Neuronal stem cell (in vitro differentiated cells): ENCODE measurements around the gene TRIM63.
A peak's percentile ranks its signal among the peaks of the same experiment; 100 is the strongest.
"Not testable (repeated sequence)": the region's sequence is repeated elsewhere in the genome, so short reads cannot be mapped to it uniquely, and the experiment has no call there.

Source experiments
- DNase-seq: peaks from one replicate; pipeline ENCODE4 v3.0.0-alpha.2; 2013; ENCODE audit warnings: low spot score
- H2AFZ ChIP-seq: one replicate; pipeline ENCODE4 v1.6.1; 2013; ENCODE audit warnings: mild to moderate bottlenecking, low read length, inconsistent platforms
- H2AK5ac ChIP-seq: 2 replicates; pipeline ENCODE4 v1.6.1; 2013; ENCODE audit warnings: low read depth, mild to moderate bottlenecking, inconsistent platforms, low read length, moderate library complexity, mixed read lengths
- H2BK120ac ChIP-seq: 2 replicates; pipeline ENCODE4 v1.6.1; 2013; ENCODE audit warnings: low read depth, mild to moderate bottlenecking, inconsistent platforms, low read length, moderate library complexity, mixed read lengths
- H2BK12ac ChIP-seq: one replicate; pipeline ENCODE4 v1.6.1; 2013; ENCODE audit warnings: low read length, inconsistent platforms
- H2BK15ac ChIP-seq: 2 replicates; pipeline ENCODE4 v1.6.1; 2013; ENCODE audit warnings: mild to moderate bottlenecking, low read length, inconsistent platforms, mixed read lengths
- H2BK5ac ChIP-seq: one replicate; pipeline ENCODE4 v1.6.1; 2013; ENCODE audit warnings: inconsistent platforms, mild to moderate bottlenecking, low read length, moderate library complexity
- H3K14ac ChIP-seq: one replicate; pipeline ENCODE4 v1.6.1; 2013; ENCODE audit warnings: low read length, inconsistent platforms
- H3K18ac ChIP-seq: 2 replicates; pipeline ENCODE4 v1.6.1; 2013; ENCODE audit warnings: low read length, inconsistent platforms
- H3K23ac ChIP-seq: 2 replicates; pipeline ENCODE4 v1.6.1; 2013; ENCODE audit warnings: low read depth, mild to moderate bottlenecking, mixed read lengths, low read length, inconsistent platforms; ENCODE audit not compliant: poor library complexity
- H3K27ac ChIP-seq: replicated peaks from 3 replicates; pipeline ENCODE4 v1.5.1; 2013; ENCODE audit warnings: low read length, inconsistent platforms
- H3K27me3 ChIP-seq, 3 experiments: 2 replicates each; pipeline ENCODE4 v1.6.1; 2013; ENCODE audit warnings: low read length in 3 of 3, mild to moderate bottlenecking in 2 of 3, inconsistent platforms in 1 of 3, low read depth in 1 of 3, mixed read lengths in 1 of 3, moderate library complexity in 1 of 3; ENCODE audit not compliant: control insufficient read depth in 3 of 3, insufficient read depth in 3 of 3
- H3K36me3 ChIP-seq, 2 donors: replicated peaks in 1 of 2; 2 replicates each; pipeline ENCODE4 v1.6.1; 2013; ENCODE audit warnings: low read length in 2 of 2; ENCODE audit not compliant: control insufficient read depth in 2 of 2, insufficient read depth in 2 of 2
- H3K4ac ChIP-seq: 2 replicates; pipeline ENCODE4 v1.6.1; 2013; ENCODE audit warnings: inconsistent platforms, mild to moderate bottlenecking, low read length, moderate library complexity
- H3K4me1 ChIP-seq, 2 donors: 1 replicate in 1 of 2; 2 replicates in 1 of 2; pipeline ENCODE4 v1.6.1; 2013; ENCODE audit warnings: low read length in 2 of 2, low read depth in 1 of 2; ENCODE audit not compliant: control insufficient read depth in 2 of 2, insufficient read depth in 1 of 2
- H3K4me2 ChIP-seq: one replicate; pipeline ENCODE4 v1.6.1; 2013; ENCODE audit warnings: mild to moderate bottlenecking, low read length, inconsistent platforms; ENCODE audit not compliant: insufficient read depth, poor library complexity, severe bottlenecking
- H3K4me3 ChIP-seq, 2 donors: 2 replicates each; pipeline ENCODE4 v1.5.1; 2013; ENCODE audit warnings: low read length in 2 of 2, mild to moderate bottlenecking in 2 of 2, inconsistent platforms in 1 of 2, moderate library complexity in 1 of 2
- H3K79me1 ChIP-seq: one replicate; pipeline ENCODE4 v1.6.1; 2013; ENCODE audit warnings: low read depth, mild to moderate bottlenecking, inconsistent platforms, low read length, moderate library complexity
- H3K9ac ChIP-seq: one replicate; pipeline ENCODE4 v1.6.1; 2013; ENCODE audit warnings: mild to moderate bottlenecking, low read depth, low read length, inconsistent platforms; ENCODE audit not compliant: poor library complexity
- H3K9me3 ChIP-seq, 2 donors: replicated peaks in 1 of 2; 2 replicates each; pipeline versions ENCODE3 to v1.6.1; 2013; ENCODE audit warnings: low read length in 2 of 2, mild to moderate bottlenecking in 2 of 2, inconsistent platforms in 1 of 2, low read depth in 1 of 2, mixed read lengths in 1 of 2, moderate library complexity in 1 of 2; ENCODE audit not compliant: control insufficient read depth in 2 of 2, insufficient read depth in 1 of 2
- H4K8ac ChIP-seq: one replicate; pipeline ENCODE4 v1.6.1; 2013; ENCODE audit warnings: low read depth, mild to moderate bottlenecking, inconsistent platforms, low read length, moderate library complexity
- H4K91ac ChIP-seq: one replicate; pipeline ENCODE4 v1.6.1; 2013; ENCODE audit warnings: low read length, low read depth, mild to moderate bottlenecking, inconsistent platforms; ENCODE audit not compliant: poor library complexity
- WGBS, 2 donors: extraction: QIAGEN DNeasy Blood & Tissue Kit; methylation state at CpG; one replicate each; pipeline ENCODE4 v1.1.7; 2013; ENCODE audit warnings: missing lambda C conversion rate in 2 of 2, mixed read lengths in 1 of 2; ENCODE audit not compliant: insufficient read length in 2 of 2, insufficient replicate concordance in 1 of 2; ENCODE audit errors: extremely low coverage in 2 of 2; 5-methylcytosine and 5-hydroxymethylcytosine counted together

Gene TRIM63

DNA sequence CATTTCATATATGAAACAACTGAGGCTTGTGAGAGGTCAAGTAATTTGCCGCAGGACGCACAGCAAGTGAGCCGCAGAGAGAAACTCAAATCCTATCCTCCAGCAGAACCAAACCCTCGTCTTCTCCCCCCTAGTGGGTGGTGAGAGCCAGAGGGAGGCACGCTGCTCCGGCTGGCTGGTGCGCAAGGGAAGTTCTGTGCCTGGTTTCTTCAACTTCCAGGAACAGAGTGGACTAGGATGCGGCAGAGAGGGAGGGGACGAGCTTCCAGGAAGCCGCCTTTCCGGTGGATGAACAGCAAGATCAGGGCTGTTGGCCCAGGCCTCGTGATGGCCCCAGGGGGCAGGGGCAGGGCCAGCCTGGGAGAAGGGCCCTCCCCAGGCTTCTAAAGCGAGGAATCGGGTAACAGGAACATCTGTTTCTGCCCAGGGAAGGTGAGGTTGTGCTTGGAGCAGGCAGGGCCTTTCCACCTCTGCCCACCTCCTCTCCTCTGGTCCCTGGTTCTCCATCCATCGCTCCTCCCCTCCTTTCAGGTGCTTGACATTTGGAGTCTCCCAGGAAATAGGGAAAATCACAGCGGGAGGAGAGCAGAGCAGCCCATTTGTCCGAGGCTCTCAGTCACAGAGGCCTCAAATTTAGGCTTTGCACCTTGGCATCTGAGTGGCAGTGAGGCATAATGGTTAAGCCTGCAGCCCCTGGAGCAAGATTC, 27.4 kb upstream of the TRIM63 start:
- H3K4me3 ChIP-seq: no peak overlapping the region
- H3K9ac ChIP-seq: no peak overlapping the region
- H3K27ac ChIP-seq: no peak overlapping the region

DNA sequence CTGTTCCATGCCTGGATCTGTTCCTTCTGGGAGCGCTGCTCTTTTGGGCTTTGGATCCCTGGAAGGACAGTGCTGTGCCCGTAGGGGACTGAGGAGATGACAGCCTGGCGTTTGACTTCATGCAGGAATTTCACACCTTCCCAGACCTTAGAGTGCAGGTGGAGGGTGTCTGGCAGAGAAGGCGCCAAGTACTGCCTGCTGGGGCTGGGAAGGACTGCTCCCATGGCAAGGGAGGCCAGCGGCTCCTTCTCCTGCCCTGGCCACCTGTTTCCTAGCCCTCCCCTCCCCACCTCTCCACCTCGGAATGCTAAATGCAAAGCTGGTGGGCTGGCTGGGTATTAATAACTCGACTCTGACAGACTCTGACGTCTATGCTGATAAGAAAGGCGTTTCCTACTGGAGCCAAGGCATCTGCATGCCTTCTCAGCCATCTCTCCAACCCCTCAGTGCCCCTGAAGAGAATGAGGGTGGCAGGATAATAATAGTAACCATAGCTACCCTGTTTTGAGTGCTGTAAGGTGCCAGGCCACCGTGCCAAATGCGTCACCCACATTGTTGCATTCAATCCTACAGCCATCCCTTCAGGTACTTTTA, 26.7 kb upstream of the TRIM63 start:
- H3K4ac ChIP-seq: no peak overlapping the region
- WGBS, 2 donors: no CpG with 5 or more reads among the region's 11 CpGs
- no peak overlapping the region for H4K91ac ChIP-seq
- H3K4me3 ChIP-seq: no peak overlapping the region
- no peak overlapping the region for H3K9ac ChIP-seq
- H2BK120ac ChIP-seq: no peak overlapping the region
- H3K27me3 ChIP-seq: no peaks in the 10 kb centered on the region
- no peak overlapping the region for H3K23ac ChIP-seq
- H3K79me1 ChIP-seq: no peaks in the 10 kb centered on the region
- no peak overlapping the region for H3K27ac ChIP-seq
- H3K4me2 ChIP-seq: no peak overlapping the region
- H4K8ac ChIP-seq: no peak overlapping the region
- H3K4me1 ChIP-seq: peaks cover 15 to 18% of the 10 kb centered on the region in 2 donors
- DNase-seq: no peak
- H3K18ac ChIP-seq: peak overlapping the region; percentile 39
- H2AFZ ChIP-seq: peak overlapping the region; percentile 87
- H3K9me3 ChIP-seq: peaks cover 0 to 2% of the 10 kb centered on the region in 2 donors
- H2BK12ac ChIP-seq: no peak overlapping the region
- no peaks in the 10 kb centered on the region for H3K36me3 ChIP-seq
- no peak overlapping the region for H2BK5ac ChIP-seq
- H2AK5ac ChIP-seq: peak overlapping the region; percentile 21
- no peak overlapping the region for H3K14ac ChIP-seq
- no peak overlapping the region for H2BK15ac ChIP-seq

More for the DNA sequence above, 27.4 kb upstream of the TRIM63 start:
- no peak overlapping the region for H2BK120ac ChIP-seq
- no peak overlapping the region for H3K4ac ChIP-seq
- H3K18ac ChIP-seq: peak overlapping the region; percentile 49
- H2AFZ ChIP-seq: peak overlapping the region; percentile 87
- H4K8ac ChIP-seq: no peak overlapping the region
- H3K79me1 ChIP-seq: no peaks in the 10 kb centered on the region
- peaks cover 0 to 2% of the 10 kb centered on the region in 2 donors for H3K9me3 ChIP-seq
- H3K23ac ChIP-seq: peak overlapping the region; percentile 21
- no peak for DNase-seq
- no peak overlapping the region for H2AK5ac ChIP-seq
- no CpG with 5 or more reads among the region's 17 CpGs for WGBS, 2 donors
- H3K36me3 ChIP-seq: no peaks in the 10 kb centered on the region
- H2BK15ac ChIP-seq: peak overlapping the region; percentile 0
- no peak overlapping the region for H2BK5ac ChIP-seq
- no peak overlapping the region for H3K14ac ChIP-seq
- no peak overlapping the region for H2BK12ac ChIP-seq
- peaks cover 15 to 18% of the 10 kb centered on the region in 2 donors for H3K4me1 ChIP-seq
- no peak overlapping the region for H3K4me2 ChIP-seq
- no peak overlapping the region for H4K91ac ChIP-seq
- H3K27me3 ChIP-seq: no peaks in the 10 kb centered on the region

DNA sequence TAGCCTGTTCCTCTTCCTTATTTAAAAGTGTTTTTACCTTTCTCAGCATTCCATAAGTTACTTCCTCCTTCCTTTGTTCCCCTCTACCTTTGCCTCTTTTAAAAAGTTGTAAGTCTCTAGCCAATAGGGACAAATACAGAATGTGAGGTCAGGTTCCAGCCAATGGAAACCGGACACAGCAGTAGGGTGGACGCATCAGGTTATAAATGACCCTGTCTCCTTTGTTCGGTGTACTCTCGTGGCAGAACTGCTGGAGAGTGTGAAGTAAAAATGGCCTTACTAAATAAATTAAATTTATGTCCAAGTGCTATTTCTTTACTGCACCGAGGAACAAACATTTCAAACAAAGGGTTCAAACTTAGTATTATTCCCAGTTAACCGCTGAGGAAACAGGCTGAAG, 26.1 kb upstream of the TRIM63 start:
- H3K27me3 ChIP-seq, H2BK15ac ChIP-seq, H4K91ac ChIP-seq, H3K9me3 ChIP-seq, H3K4me3 ChIP-seq, H3K36me3 ChIP-seq, H3K18ac ChIP-seq, H3K27ac ChIP-seq, H3K4me2 ChIP-seq, DNase-seq, H3K79me1 ChIP-seq, H2BK12ac ChIP-seq, H3K4ac ChIP-seq, H3K14ac ChIP-seq, H4K8ac ChIP-seq, H2BK5ac ChIP-seq, H3K23ac ChIP-seq, H3K9ac ChIP-seq, H2BK120ac ChIP-seq: not testable (repeated sequence)
- Histone ChIP-seq H3K4me1 (peaks cover 15 to 18% of the 10 kb centered on the region in 2 donors), H2AFZ (peak overlapping the region; percentile 87), H2AK5ac (peak overlapping the region; percentile 21)
- no CpG with 5 or more reads among the region's 6 CpGs for WGBS, 2 donors

DNA sequence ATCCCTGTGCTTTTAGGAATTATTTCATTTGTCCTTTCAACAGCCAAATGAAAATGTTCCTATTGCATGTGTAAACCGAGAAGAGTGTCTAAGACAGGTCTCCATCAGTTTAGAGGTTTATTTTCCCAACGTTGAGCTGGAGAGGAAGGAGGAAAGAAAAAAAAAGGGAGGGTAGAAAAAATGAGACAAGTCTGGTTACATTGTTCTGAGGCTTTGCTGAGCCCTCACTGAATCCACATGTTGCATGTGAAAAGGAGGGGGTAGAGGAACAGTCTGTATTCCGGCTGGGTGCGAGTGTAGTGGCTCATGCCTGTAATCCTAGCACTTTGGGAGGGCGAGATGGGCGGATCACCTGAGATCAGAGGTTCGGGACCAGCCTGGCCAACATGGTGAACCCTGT, 25.0 kb upstream of the TRIM63 start:
- H4K8ac ChIP-seq: no peak overlapping the region
- H4K91ac ChIP-seq: no peak overlapping the region
- no peak overlapping the region for H3K23ac ChIP-seq
- H3K36me3 ChIP-seq: no peaks in the 10 kb centered on the region
- H2BK12ac ChIP-seq: no peak overlapping the region
- no peak for DNase-seq
- no peaks in the 10 kb centered on the region for H3K79me1 ChIP-seq
- H2AFZ ChIP-seq: no peak overlapping the region
- peaks cover 15 to 18% of the 10 kb centered on the region in 2 donors for H3K4me1 ChIP-seq
- H3K27me3 ChIP-seq: no peaks in the 10 kb centered on the region
- H3K4me2 ChIP-seq: no peak overlapping the region
- no peak overlapping the region for H3K4ac ChIP-seq
- no peak overlapping the region for H3K9ac ChIP-seq
- no peak overlapping the region for H3K14ac ChIP-seq
- H2AK5ac ChIP-seq: no peak overlapping the region
- H3K9me3 ChIP-seq: peaks cover 0 to 2% of the 10 kb centered on the region in 2 donors
- H3K4me3 ChIP-seq: no peak overlapping the region
- H2BK15ac ChIP-seq: no peak overlapping the region
- no CpG with 5 or more reads among the region's 7 CpGs for WGBS, 2 donors
- H2BK5ac ChIP-seq: no peak overlapping the region
- no peak overlapping the region for H3K18ac ChIP-seq
- no peak overlapping the region for H3K27ac ChIP-seq
- no peak overlapping the region for H2BK120ac ChIP-seq
